ENCODE results near the gene ZNF23.

Gene ZNF23

GRCh38 chr16:71472931-71473330, 10.9 kb upstream of the ZNF23 start:
- H3K4me1 ChIP-seq (ENCODE audit: control insufficient read depth, insufficient read depth, low read length), result no peaks in the 10 kb centered on the region
- H3K36me3 ChIP-seq (ENCODE audit: control insufficient read depth, insufficient read depth, low read length), result peaks cover 7% of the 10 kb centered on the region
- H3K4me3 ChIP-seq (ENCODE audit: insufficient read depth, low read depth, low read length), result no peak overlapping the region
- WGBS, 2 experiments, result 85 to 96% methylated on average over 2 of the region's 2 CpGs
- no peak overlapping the region for H3K27ac ChIP-seq (ENCODE audit: insufficient read depth, low read depth, low read length, poor library complexity, severe bottlenecking)
- H3K9me3 ChIP-seq (ENCODE audit: control insufficient read depth, low read length), result no peaks in the 10 kb centered on the region
- no peaks in the 10 kb centered on the region for H3K27me3 ChIP-seq (ENCODE audit: control insufficient read depth, insufficient read depth, low read length, poor library complexity, severe bottlenecking)

- H3K9me3 ChIP-seq (ENCODE audit: control insufficient read depth, low read length), result no peaks in the 10 kb centered on the region
- no peaks in the 10 kb centered on the region for H3K4me1 ChIP-seq (ENCODE audit: control insufficient read depth, insufficient read depth, low read length)
- H3K4me3 ChIP-seq (ENCODE audit: insufficient read depth, low read depth, low read length), result no peak overlapping the region
- 71 to 97% methylated on average over 2 of the region's 2 CpGs for WGBS, 2 experiments
- H3K27ac ChIP-seq (ENCODE audit: insufficient read depth, low read depth, low read length, poor library complexity, severe bottlenecking), result no peak overlapping the region
- H3K36me3 ChIP-seq (ENCODE audit: control insufficient read depth, insufficient read depth, low read length), result peaks cover 3% of the 10 kb centered on the region
- H3K27me3 ChIP-seq (ENCODE audit: control insufficient read depth, insufficient read depth, low read length, poor library complexity, severe bottlenecking), result no peaks in the 10 kb centered on the region
Measured at GRCh38 chr16:71472051-71472450, 10.0 kb upstream of the ZNF23 start.

- no peaks in the 10 kb centered on the region for H3K36me3 ChIP-seq (ENCODE audit: control insufficient read depth, insufficient read depth, low read length)
- no peaks in the 10 kb centered on the region for H3K27me3 ChIP-seq (ENCODE audit: control insufficient read depth, insufficient read depth, low read length, poor library complexity, severe bottlenecking)
- no peaks in the 10 kb centered on the region for H3K4me1 ChIP-seq (ENCODE audit: control insufficient read depth, insufficient read depth, low read length)
- no peak overlapping the region for H3K27ac ChIP-seq (ENCODE audit: insufficient read depth, low read depth, low read length, poor library complexity, severe bottlenecking)
- WGBS, 2 experiments, result 37 to 42% methylated on average over 8 of the region's 9 CpGs
- no peaks in the 10 kb centered on the region for H3K9me3 ChIP-seq (ENCODE audit: control insufficient read depth, low read length)
- no peak overlapping the region for H3K4me3 ChIP-seq (ENCODE audit: insufficient read depth, low read depth, low read length)
Measured at GRCh38 chr16:71467810-71468209, 5.8 kb upstream of the ZNF23 start.

- H3K27me3 ChIP-seq (ENCODE audit: control insufficient read depth, insufficient read depth, low read length, poor library complexity, severe bottlenecking), result no peaks in the 10 kb centered on the region
- no peak overlapping the region for H3K27ac ChIP-seq (ENCODE audit: insufficient read depth, low read depth, low read length, poor library complexity, severe bottlenecking)
- no peak overlapping the region for H3K4me3 ChIP-seq (ENCODE audit: insufficient read depth, low read depth, low read length)
- no peaks in the 10 kb centered on the region for H3K36me3 ChIP-seq (ENCODE audit: control insufficient read depth, insufficient read depth, low read length)
- peaks cover 6% of the 10 kb centered on the region for H3K4me1 ChIP-seq (ENCODE audit: control insufficient read depth, insufficient read depth, low read length)
- H3K9me3 ChIP-seq (ENCODE audit: control insufficient read depth, low read length), result no peaks in the 10 kb centered on the region
- WGBS, 2 experiments, result 73 to 77% methylated on average over 1 of the region's 1 CpG
Measured at GRCh38 chr16:71464231-71464630, 2.2 kb upstream of the ZNF23 start.

- no peaks in the 10 kb centered on the region for H3K36me3 ChIP-seq (ENCODE audit: control insufficient read depth, insufficient read depth, low read length)
- no peaks in the 10 kb centered on the region for H3K27me3 ChIP-seq (ENCODE audit: control insufficient read depth, insufficient read depth, low read length, poor library complexity, severe bottlenecking)
- 100% methylated on average over 1 of the region's 1 CpG; no CpG with 5 or more reads in 1 of the 2 experiments for WGBS, 2 experiments
- peaks cover 6% of the 10 kb centered on the region for H3K4me1 ChIP-seq (ENCODE audit: control insufficient read depth, insufficient read depth, low read length)
- H3K27ac ChIP-seq (ENCODE audit: insufficient read depth, low read depth, low read length, poor library complexity, severe bottlenecking), result no peak overlapping the region
- no peaks in the 10 kb centered on the region for H3K9me3 ChIP-seq (ENCODE audit: control insufficient read depth, low read length)
- H3K4me3 ChIP-seq (ENCODE audit: insufficient read depth, low read depth, low read length), result peak overlapping the region; percentile 89
Measured at GRCh38 chr16:71460941-71461340, 1.1 kb downstream of the ZNF23 start.

GRCh38 chr16:71460236-71460635, 1.8 kb downstream of the ZNF23 start:
- H3K27me3 ChIP-seq (ENCODE audit: control insufficient read depth, insufficient read depth, low read length, poor library complexity, severe bottlenecking), result no peaks in the 10 kb centered on the region
- peaks cover 6% of the 10 kb centered on the region for H3K4me1 ChIP-seq (ENCODE audit: control insufficient read depth, insufficient read depth, low read length)
- no peak overlapping the region for H3K4me3 ChIP-seq (ENCODE audit: insufficient read depth, low read depth, low read length)
- H3K27ac ChIP-seq (ENCODE audit: insufficient read depth, low read depth, low read length, poor library complexity, severe bottlenecking), result no peak overlapping the region
- no peaks in the 10 kb centered on the region for H3K9me3 ChIP-seq (ENCODE audit: control insufficient read depth, low read length)
- 89 to 99% methylated on average over 4 of the region's 4 CpGs for WGBS, 2 experiments
- no peaks in the 10 kb centered on the region for H3K36me3 ChIP-seq (ENCODE audit: control insufficient read depth, insufficient read depth, low read length)

- Histone ChIP-seq H3K27me3 (ENCODE audit: control insufficient read depth, insufficient read depth, low read length, poor library complexity, severe bottlenecking) (no peaks in the 10 kb centered on the region), H3K4me1 (ENCODE audit: control insufficient read depth, insufficient read depth, low read length) (peaks cover 6% of the 10 kb centered on the region), H3K27ac (ENCODE audit: insufficient read depth, low read depth, low read length, poor library complexity, severe bottlenecking) (no peak overlapping the region), H3K36me3 (ENCODE audit: control insufficient read depth, insufficient read depth, low read length) (no peaks in the 10 kb centered on the region), H3K9me3 (ENCODE audit: control insufficient read depth, low read length) (no peaks in the 10 kb centered on the region), H3K4me3 (ENCODE audit: insufficient read depth, low read depth, low read length) (no peak overlapping the region)
Measured at GRCh38 chr16:71459510-71459909, 2.5 kb downstream of the ZNF23 start.

GRCh38 chr16:71456801-71457200, 5.2 kb downstream of the ZNF23 start:
- H3K4me3 ChIP-seq (ENCODE audit: insufficient read depth, low read depth, low read length), result no peak overlapping the region
- H3K27ac ChIP-seq (ENCODE audit: insufficient read depth, low read depth, low read length, poor library complexity, severe bottlenecking), result no peak overlapping the region
- peaks cover 6% of the 10 kb centered on the region for H3K4me1 ChIP-seq (ENCODE audit: control insufficient read depth, insufficient read depth, low read length)
- peaks cover 18% of the 10 kb centered on the region for H3K36me3 ChIP-seq (ENCODE audit: control insufficient read depth, insufficient read depth, low read length)
- H3K27me3 ChIP-seq (ENCODE audit: control insufficient read depth, insufficient read depth, low read length, poor library complexity, severe bottlenecking), result no peaks in the 10 kb centered on the region
- 89 to 92% methylated on average over 4 of the region's 4 CpGs for WGBS, 2 experiments
- no peaks in the 10 kb centered on the region for H3K9me3 ChIP-seq (ENCODE audit: control insufficient read depth, low read length)

- Histone ChIP-seq H3K9me3 (ENCODE audit: control insufficient read depth, low read length) (peaks cover 16% of the 10 kb centered on the region), H3K36me3 (ENCODE audit: control insufficient read depth, insufficient read depth, low read length) (peaks cover 53% of the 10 kb centered on the region)
Measured at GRCh38 chr16:71453036-71453435, 9.0 kb downstream of the ZNF23 start.

GRCh38 chr16:71449020-71449419, 13.0 kb downstream of the ZNF23 start:
- Histone ChIP-seq H3K36me3 (ENCODE audit: control insufficient read depth, insufficient read depth, low read length) (peaks cover 56% of the 10 kb centered on the region), H3K4me1 (ENCODE audit: control insufficient read depth, insufficient read depth, low read length) (no peaks in the 10 kb centered on the region), H3K27me3 (ENCODE audit: control insufficient read depth, insufficient read depth, low read length, poor library complexity, severe bottlenecking) (no peaks in the 10 kb centered on the region), H3K4me3 (ENCODE audit: insufficient read depth, low read depth, low read length) (no peak overlapping the region), H3K27ac (ENCODE audit: insufficient read depth, low read depth, low read length, poor library complexity, severe bottlenecking) (no peak overlapping the region), H3K9me3 (ENCODE audit: control insufficient read depth, low read length) (peaks cover 21% of the 10 kb centered on the region)
- WGBS, 2 experiments, result 94 to 100% methylated on average over 2 to 3 of the region's 3 CpGs

More at GRCh38 chr16:71453036-71453435, 9.0 kb downstream of the ZNF23 start:
- Histone ChIP-seq H3K27me3 (ENCODE audit: control insufficient read depth, insufficient read depth, low read length, poor library complexity, severe bottlenecking) (no peaks in the 10 kb centered on the region), H3K27ac (ENCODE audit: insufficient read depth, low read depth, low read length, poor library complexity, severe bottlenecking) (no peak overlapping the region), H3K4me1 (ENCODE audit: control insufficient read depth, insufficient read depth, low read length) (no peaks in the 10 kb centered on the region), H3K4me3 (ENCODE audit: insufficient read depth, low read depth, low read length) (no peak overlapping the region)

- Histone ChIP-seq H3K4me3 (ENCODE audit: insufficient read depth, low read depth, low read length) (no peak overlapping the region), H3K4me1 (ENCODE audit: control insufficient read depth, insufficient read depth, low read length) (no peaks in the 10 kb centered on the region), H3K27me3 (ENCODE audit: control insufficient read depth, insufficient read depth, low read length, poor library complexity, severe bottlenecking) (no peaks in the 10 kb centered on the region), H3K9me3 (ENCODE audit: control insufficient read depth, low read length) (peaks cover 21% of the 10 kb centered on the region), H3K36me3 (ENCODE audit: control insufficient read depth, insufficient read depth, low read length) (peaks cover 50% of the 10 kb centered on the region), H3K27ac (ENCODE audit: insufficient read depth, low read depth, low read length, poor library complexity, severe bottlenecking) (no peak overlapping the region)
- 93 to 95% methylated on average over 6 to 7 of the region's 7 CpGs for WGBS, 2 experiments
Measured at GRCh38 chr16:71448274-71448866, 13.7 kb downstream of the ZNF23 start.

Measured in ectodermal cell (in vitro differentiated cells).